Tibial artery (tissue), 4 donors: Measurements from ENCODE around the gene RNF4.

Source experiments
- DNase-seq, 2 donors: peaks; one replicate each; pipeline ENCODE4 v3.0.0-alpha.2; 2019
- H3K27ac ChIP-seq, 2 donors: fragments of 200-600 bp; sonication (generic) in 1 of 2; 1 replicate in 1 of 2; 2 replicates in 1 of 2; pipeline ENCODE4 v1.5.1; 2018 to 2019; ENCODE audit warnings: mild to moderate bottlenecking in 1 of 2
- H3K27me3 ChIP-seq, 2 donors: fragments of 200-600 bp; sonication (generic) in 1 of 2; one replicate each; pipeline versions ENCODE4 v1.5.1 to v1.6.0; 2016 to 2019
- H3K36me3 ChIP-seq, 3 donors: fragments of 200-600 bp; sonication (generic) in 2 of 3; one replicate each; pipeline ENCODE4 v1.5.1; 2016 to 2019; ENCODE audit warnings: mild to moderate bottlenecking in 2 of 3
- H3K4me1 ChIP-seq, 4 donors: fragments of 200-600 bp; sonication (generic) in 2 of 4; 1 replicate in 3 of 4; 2 replicates in 1 of 4; pipeline ENCODE4 v1.5.1; 2016 to 2019
- H3K4me3 ChIP-seq, 2 donors: fragments of 200-600 bp; sonication (generic) in 1 of 2; 1 replicate in 1 of 2; 2 replicates in 1 of 2; pipeline ENCODE4 v1.5.1; 2018 to 2019; ENCODE audit warnings: mild to moderate bottlenecking in 2 of 2
- H3K9me3 ChIP-seq, 3 donors: fragments of 200-600 bp; sonication (generic) in 1 of 3; one replicate each; pipeline ENCODE4 v1.5.1; 2016 to 2019
- intact Hi-C: fragments of 100-400 bp; cut with DNase I; formaldehyde crosslinking; loops from one replicate; pipeline ENCODE4 v1.15.0; 2023; ENCODE audit warnings: low total_unique reads
- TF ChIP-seq, protein P1 (sequence below), 2 experiments: fragments of 200-600 bp in 1 of 2; fragments of 450-650 bp in 1 of 2; IDR thresholded peaks; one replicate each; pipeline ENCODE4 v1.5.1; 2017 to 2019; ENCODE audit warnings: antibody characterized with exemption in 2 of 2, mild to moderate bottlenecking in 1 of 2, moderate library complexity in 1 of 2

The RNF4 gene

DNA sequence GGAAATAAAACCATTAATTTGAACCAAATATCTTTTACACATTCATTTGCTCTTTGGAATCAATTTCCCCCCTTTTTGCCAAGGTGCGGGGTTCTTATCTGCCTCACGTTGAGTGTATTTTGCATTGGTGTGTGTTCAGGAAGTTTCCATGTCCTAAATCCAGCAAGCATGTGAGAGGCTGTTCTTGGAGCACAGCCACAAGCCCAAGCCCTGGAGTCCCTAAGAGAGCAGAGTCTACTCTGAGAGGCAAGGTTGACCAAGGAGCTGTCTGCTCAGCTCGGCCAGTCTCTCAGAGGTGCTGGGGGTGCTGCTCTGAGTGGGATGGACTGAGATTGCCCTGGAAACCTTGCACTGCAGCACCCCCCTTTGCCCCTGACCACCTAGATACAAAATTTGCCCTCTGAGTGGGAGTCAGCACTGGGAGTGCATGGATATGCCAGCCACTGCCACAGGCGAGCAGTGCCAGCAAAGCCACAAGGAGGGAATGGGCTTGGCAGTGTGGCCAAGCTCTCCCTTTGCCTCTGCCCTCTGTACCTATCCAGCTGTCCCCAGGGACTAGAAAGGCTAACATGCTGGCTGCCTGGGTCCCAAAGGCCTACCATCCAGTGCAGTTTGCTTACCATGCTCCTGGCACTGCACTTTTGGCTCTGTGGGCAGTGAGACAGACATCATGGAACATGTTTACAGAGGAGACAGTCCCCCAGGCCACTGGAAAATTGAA lies 47.1 kb downstream of the RNF4 start:
- peak; percentile 70 to 82 for DNase-seq
- Histone ChIP-seq H3K4me1 (peaks cover 0 to 20% (median 14%) of the 10 kb centered on the region in 4 donors), H3K27ac (peak overlapping the region; percentile 33 to 66), H3K4me3 (no peak overlapping the region), H3K9me3 (no peaks in the 10 kb centered on the region), H3K27me3 (no peaks in the 10 kb centered on the region), H3K36me3 (peaks cover 34 to 37% (median 37%) of the 10 kb centered on the region in 3 donors)
- TF ChIP-seq, protein P1, sequence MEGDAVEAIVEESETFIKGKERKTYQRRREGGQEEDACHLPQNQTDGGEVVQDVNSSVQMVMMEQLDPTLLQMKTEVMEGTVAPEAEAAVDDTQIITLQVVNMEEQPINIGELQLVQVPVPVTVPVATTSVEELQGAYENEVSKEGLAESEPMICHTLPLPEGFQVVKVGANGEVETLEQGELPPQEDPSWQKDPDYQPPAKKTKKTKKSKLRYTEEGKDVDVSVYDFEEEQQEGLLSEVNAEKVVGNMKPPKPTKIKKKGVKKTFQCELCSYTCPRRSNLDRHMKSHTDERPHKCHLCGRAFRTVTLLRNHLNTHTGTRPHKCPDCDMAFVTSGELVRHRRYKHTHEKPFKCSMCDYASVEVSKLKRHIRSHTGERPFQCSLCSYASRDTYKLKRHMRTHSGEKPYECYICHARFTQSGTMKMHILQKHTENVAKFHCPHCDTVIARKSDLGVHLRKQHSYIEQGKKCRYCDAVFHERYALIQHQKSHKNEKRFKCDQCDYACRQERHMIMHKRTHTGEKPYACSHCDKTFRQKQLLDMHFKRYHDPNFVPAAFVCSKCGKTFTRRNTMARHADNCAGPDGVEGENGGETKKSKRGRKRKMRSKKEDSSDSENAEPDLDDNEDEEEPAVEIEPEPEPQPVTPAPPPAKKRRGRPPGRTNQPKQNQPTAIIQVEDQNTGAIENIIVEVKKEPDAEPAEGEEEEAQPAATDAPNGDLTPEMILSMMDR (IDR thresholded peaks at IDR 0.05), result no peak
- intact Hi-C loops, result no loop called here

DNA sequence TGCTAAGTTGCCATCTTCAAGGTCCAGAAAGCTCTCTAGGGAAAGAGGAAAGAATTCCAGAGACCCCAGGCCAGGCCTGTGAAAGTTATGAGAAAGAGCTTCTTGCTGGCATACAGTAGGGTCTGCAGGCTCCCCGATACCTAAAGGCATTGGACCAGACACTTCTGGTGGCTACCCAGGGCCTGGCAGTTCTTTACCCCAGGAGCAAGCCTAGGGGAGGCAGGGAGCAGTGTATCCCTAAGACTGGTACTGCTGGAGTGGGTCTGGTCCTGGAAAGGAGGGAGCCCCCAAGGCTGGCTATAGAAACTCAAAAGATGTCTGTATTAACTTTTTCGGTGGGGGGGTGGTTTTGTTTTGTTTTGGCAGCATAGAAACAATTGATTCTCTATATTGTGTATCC lies 47.7 kb downstream of the RNF4 start:
- TF ChIP-seq, protein P1 (IDR thresholded peaks at IDR 0.05), result no peak
- peak overlapping the region; percentile 33 to 66 for H3K27ac ChIP-seq
- no peaks in the 10 kb centered on the region for H3K9me3 ChIP-seq
- DNase-seq, result no peak
- no peak overlapping the region for H3K4me3 ChIP-seq
- H3K36me3 ChIP-seq, result peaks cover 32 to 35% (median 34%) of the 10 kb centered on the region in 3 donors
- intact Hi-C loops, result no loop called here
- peaks cover 0 to 20% (median 14%) of the 10 kb centered on the region in 4 donors for H3K4me1 ChIP-seq
- H3K27me3 ChIP-seq, result no peaks in the 10 kb centered on the region

- no peak for DNase-seq
- intact Hi-C loops, result no loop called here
- Histone ChIP-seq H3K36me3 (no peaks in the 10 kb centered on the region), H3K27me3 (no peaks in the 10 kb centered on the region), H3K27ac (no peak overlapping the region), H3K9me3 (no peaks in the 10 kb centered on the region), H3K4me1 (no peaks in the 10 kb centered on the region), H3K4me3 (no peak overlapping the region)
- TF ChIP-seq, protein P1 (IDR thresholded peaks at IDR 0.05), result no peak
Observed at GRCh38 chr4:2526559-2526958, 57.7 kb downstream of the RNF4 start.

DNA sequence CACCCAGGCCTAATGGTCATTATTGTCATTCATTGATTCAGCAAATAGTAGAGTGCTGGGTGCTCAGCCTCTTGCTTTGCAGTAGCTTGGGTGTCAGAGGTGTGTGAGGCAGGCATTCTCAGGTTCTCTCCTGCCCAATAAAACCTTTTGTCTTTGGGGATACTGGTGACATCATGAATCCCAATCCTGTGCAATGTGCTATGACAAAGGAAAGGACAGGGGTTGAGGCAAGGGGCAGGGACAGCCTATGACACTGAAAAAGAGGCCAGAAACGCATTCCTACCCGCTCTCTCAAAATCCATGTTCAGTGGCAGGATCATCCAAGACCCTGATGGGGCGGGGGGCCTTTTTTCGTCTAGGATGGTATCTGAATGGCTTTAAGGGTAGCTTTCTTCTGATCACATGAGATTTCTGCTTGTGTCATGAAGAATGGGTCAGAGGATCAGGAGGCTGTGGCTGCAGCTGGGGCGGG lies 66.0 kb downstream of the RNF4 start:
- H3K27ac ChIP-seq, result peak overlapping the region; percentile 82 to 97
- peak overlapping the region; percentile 90 to 99 for H3K4me3 ChIP-seq
- no peaks in the 10 kb centered on the region for H3K27me3 ChIP-seq
- H3K36me3 ChIP-seq, result no peaks in the 10 kb centered on the region
- TF ChIP-seq, protein P1 (IDR thresholded peaks at IDR 0.05), result no peak
- no peak for DNase-seq
- H3K9me3 ChIP-seq, result no peaks in the 10 kb centered on the region
- intact Hi-C loops, result loop anchor here (10.0 kb wide), 2 partner anchors 90 to 120 kb away; partner anchors contain the start of genes CFAP99 and ZFYVE28
- H3K4me1 ChIP-seq, result peaks cover 0 to 31% (median 24%) of the 10 kb centered on the region in 4 donors

GRCh38 chr4:2535376-2536192 lies 66.7 kb downstream of the RNF4 start:
- H3K27ac ChIP-seq, result peak overlapping the region; percentile 82 to 97
- intact Hi-C loops, result loop anchor here (10.0 kb wide), 2 partner anchors 89 to 121 kb away; partner anchors contain the start of genes CFAP99 and ZFYVE28
- H3K9me3 ChIP-seq, result no peaks in the 10 kb centered on the region
- TF ChIP-seq, protein P1 (IDR thresholded peaks at IDR 0.05), result no peak
- peak; percentile 42 to 76 for DNase-seq
- H3K36me3 ChIP-seq, result no peaks in the 10 kb centered on the region
- H3K4me3 ChIP-seq, result peak overlapping the region; percentile 90 to 99
- H3K27me3 ChIP-seq, result no peaks in the 10 kb centered on the region
- H3K4me1 ChIP-seq, result peaks cover 0 to 31% (median 24%) of the 10 kb centered on the region in 4 donors
